NB4 (cell line): ENCODE results near the gene DLL1.

ENCODE experiments used
- CTCF ChIP-seq: IDR thresholded peaks from one replicate; pipeline ENCODE4 v1.5.1; 2012; ENCODE audit warnings: low read depth, low read length
- POLR2A ChIP-seq: IDR thresholded peaks from 2 replicates; pipeline ENCODE4 v1.6.1; 2011; ENCODE audit warnings: mild to moderate bottlenecking; ENCODE audit not compliant: insufficient read length; ENCODE audit errors: extremely low read depth

- TF ChIP-seq CTCF (no peak), POLR2A (no peak)
Measured at GRCh38 chr6:170250981-170251775, 39.7 kb downstream of the DLL1 start.
